NCI-H1417 (cell line): ENCODE data around the gene PCDHGB3.
A peak's percentile ranks its signal among the peaks of the same experiment; 100 is the strongest.
"Not testable (repeated sequence)": the region's sequence is repeated elsewhere in the genome, so short reads cannot be mapped to it uniquely, and the experiment has no call there.

Experiments
- DNase-seq, 3 experiments: peaks; one replicate each; lab custom pipeline; 2025; lab: John Stamatoyannopoulos, UW

The PCDHGB3 gene

DNA sequence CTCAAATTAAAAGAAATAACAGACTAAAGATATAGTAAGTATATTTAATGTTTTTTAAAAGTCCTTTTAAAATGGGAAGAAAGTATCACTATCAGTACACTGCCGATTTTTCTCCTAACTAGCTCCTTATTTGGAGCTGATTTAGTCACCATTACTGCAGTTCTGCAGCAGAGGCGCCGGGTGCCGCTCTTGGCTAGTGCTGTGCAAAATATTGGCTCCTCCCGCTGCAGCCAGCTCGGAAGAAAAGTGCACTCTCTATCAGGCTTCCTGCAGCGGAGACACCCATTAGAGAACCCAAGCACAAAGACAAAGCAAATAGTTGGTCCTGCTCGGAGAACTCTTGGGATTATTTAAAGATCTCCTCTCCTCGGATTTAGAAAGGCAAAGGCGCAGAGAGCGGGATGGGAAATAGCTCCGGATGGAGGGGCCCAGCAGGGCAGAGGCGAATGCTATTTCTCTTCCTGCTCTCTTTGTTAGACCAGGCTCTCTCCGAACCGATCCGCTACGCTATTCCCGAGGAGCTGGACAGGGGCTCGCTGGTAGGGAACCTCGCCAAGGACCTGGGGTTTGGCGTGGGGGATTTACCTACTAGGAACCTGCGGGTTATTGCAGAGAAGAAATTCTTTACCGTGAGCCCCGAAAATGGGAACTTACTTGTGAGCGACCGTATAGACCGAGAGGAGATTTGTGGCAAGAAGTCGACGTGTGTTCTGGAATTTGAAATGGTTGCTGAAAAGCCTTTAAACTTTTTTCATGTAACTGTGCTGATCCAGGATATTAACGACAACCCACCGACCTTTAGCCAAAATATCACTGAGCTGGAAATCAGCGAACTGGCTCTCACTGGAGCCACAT, at the start of gene PCDHGB3:
Gene PCDHGB3 (plus strand): TSS at position 249 of the 855 bp plus-strand sequence. CDS start 153 bp downstream, at position 402.
- DNase-seq: no peak

DNA sequence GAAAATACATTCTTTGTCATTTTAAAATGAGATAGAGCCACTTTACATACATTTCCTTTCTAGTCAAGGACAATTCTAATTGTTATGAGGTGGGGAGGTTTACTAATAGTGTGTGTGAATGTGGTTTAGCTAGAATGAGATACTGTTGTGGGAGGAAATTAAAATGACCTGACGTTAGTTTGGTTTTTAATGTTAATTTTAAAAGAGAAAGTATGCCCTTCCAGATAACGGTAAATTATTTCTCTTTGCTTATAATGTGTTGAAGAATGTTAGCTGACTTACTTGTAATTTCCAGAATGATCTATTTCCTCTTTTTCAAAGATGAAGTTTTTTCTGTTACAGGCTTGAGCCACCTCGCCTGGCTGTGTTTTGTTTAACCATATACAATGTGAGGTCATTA, 47.8 kb upstream of the PCDHGB3 start:
- DNase-seq: no peak

DNA sequence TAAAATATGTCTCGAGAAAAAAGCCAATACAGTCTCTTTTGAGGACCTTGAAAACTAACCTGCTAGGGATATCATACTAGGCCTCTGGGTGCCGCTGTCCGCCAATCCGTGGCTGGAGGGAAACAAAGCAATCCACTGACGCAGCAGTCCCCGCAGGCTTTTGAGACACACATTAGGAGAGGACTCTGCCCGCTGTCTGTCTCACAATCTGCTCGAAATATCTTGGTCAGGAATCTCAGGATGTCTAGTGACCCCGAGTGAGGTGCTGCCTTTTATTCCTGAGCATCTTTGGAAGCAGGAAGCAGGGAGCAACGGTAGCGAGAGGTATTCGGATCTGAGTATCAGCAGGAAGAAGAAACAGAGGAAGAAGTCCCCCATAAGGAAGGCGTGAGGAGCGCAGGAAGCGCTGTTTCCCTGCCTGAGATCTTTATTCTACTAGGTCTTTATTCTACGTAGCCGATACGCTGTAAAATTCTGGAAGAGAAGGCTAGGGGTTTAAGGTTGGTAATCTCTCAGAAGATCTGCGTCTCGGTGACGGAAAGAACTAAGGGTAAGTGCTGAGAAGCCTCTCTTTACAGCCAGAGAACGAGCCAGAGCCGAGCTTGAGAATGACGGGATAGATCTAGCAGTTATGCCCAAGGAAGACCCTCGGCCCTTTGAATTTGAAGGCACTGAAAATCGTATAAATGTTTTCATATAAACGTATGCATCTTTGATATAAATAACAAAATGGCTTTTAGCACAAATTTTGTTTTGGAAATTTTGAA, 43.8 kb upstream of the PCDHGB3 start:
- peak in 1 of 3 experiments; percentile 78 for DNase-seq

DNA sequence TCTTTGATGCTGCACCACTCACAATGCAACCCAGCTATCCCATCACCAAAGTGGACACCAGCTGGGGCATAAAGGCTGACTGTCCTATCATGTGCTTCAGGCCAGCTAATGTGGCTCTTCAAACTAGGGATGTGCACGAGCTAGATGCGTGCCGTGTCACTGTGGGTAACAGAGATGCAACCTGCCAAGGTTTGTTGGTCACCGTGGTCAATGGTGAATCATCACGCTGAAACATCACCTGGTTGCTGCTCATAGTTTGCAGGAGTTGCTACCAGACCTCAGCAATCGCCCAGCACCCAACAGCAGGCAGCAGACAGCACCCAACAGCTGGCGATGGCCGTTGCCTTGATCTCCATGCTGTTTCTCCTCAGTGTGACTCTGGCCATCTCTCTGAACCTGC, 41.8 kb upstream of the PCDHGB3 start:
- DNase-seq: no peak

DNA sequence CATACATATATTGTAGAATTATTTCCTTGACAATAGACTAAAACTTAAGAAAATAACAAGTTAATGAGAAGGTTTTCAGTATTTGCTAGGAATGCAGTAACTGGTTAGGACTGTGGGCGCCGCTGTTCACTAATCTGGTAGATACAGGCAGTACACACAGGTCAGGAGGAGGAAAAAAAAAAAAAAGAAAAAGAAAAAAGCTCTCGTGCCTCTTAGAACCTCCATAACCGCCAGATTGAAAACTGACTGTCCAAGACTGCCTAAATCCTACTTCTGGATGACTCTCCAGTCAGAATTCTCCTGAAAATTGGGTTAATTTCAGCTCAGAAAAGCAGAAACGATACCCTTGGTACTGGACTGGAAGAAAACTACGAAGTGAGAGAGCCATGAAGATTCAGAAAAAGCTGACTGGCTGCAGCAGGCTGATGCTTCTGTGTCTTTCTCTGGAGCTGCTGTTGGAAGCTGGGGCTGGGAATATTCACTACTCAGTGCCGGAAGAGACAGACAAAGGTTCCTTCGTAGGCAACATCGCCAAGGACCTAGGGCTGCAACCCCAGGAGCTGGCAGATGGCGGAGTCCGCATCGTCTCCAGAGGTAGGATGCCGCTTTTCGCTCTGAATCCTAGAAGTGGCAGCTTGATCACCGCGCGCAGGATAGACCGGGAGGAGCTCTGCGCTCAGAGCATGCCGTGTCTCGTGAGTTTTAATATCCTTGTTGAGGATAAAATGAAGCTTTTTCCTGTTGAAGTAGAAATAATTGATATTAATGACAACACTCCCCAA, 39.6 kb upstream of the PCDHGB3 start, which contains the start of gene PCDHGA1:
Gene PCDHGA1 (plus strand): TSS at position 216 of the 782 bp plus-strand sequence.
- DNase-seq: no peak

DNA sequence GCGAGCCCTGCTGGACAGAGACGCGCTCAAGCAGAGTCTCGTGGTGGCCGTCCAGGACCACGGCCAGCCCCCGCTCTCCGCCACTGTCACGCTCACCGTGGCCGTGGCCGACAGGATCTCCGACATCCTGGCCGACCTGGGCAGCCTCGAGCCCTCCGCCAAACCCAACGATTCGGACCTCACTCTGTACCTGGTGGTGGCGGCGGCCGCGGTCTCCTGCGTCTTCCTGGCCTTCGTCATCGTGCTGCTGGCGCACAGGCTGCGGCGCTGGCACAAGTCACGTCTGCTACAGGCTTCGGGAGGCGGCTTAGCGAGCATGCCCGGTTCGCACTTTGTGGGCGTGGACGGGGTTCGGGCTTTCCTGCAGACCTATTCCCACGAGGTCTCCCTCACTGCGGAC, 37.5 kb upstream of the PCDHGB3 start:
- not testable (repeated sequence) for DNase-seq

DNA sequence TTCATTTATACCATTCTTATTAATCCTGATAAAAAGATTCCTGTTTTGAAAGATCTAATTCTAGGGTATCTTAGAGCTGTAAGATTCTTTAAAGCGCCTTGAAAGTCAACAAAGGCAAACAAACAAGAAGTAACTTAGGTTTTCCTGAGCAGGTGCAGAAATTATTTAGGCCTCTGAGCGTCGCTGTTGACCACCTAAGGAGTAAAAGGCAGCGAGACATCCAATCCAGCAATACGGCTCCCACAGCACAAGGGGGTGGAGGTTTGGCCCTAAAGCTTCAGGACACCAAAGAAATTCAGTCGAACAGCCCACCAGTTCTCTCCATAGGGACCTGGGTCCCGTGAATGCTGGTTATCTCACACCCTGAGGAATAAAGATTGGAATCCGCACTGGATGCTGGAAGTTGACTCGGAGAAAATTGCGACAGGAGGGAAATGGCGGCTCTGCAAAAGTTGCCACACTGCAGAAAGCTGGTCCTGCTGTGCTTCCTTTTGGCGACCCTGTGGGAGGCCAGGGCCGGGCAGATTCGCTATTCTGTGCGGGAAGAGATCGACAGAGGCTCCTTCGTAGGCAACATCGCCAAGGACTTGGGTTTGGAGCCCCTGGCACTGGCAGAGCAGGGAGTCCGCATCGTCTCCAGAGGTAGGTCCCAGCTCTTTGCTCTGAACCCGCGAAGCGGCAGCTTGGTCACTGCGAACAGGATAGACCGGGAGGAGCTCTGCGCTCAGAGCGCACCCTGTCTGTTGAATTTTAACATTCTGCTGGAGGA, 31.3 kb upstream of the PCDHGB3 start, which contains the start of gene PCDHGA2:
Gene PCDHGA2 (plus strand): TSS at position 223 of the 769 bp plus-strand sequence.
- peak in 1 of 3 experiments; percentile 15 for DNase-seq

DNA sequence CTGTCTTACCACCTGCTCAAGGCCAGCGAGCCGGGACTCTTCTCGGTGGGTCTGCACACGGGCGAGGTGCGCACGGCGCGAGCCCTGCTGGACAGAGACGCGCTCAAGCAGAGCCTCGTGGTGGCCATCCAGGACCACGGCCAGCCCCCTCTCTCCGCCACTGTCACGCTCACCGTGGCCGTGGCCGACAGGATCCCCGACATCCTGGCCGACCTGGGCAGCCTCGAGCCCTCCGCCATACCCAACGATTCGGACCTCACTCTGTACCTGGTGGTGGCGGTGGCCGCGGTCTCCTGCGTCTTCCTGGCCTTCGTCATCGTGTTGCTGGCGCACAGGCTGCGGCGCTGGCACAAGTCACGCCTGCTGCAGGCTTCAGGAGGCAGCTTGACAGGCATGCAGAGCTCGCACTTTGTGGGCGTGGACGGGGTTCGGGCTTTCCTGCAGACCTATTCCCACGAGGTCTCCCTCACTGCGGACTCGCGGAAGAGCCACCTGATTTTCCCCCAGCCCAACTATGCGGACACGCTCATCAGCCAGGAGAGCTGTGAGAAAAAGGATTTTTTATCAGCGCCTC, 29.2 kb upstream of the PCDHGB3 start:
- DNase-seq: not testable (repeated sequence)

DNA sequence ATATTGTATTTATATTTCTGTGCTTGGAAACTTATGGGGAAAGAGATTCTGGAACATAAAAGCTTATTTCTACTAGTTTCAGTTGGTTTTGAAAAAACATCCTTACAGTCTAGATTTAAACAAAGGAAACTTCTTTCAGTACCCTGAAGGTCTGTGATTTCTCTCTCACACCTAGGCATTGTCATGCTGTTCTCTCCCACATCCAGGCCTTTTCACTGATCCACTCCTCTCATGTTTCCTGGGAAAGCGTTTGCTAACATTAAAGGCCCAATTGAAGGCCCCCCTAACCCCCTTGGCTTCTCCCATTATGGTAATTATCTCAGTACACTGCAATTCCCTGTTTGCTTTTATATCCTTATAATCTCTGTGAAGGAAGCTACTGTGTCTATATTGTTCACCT, 27.3 kb upstream of the PCDHGB3 start:
- peak in 1 of 3 experiments; percentile 2 for DNase-seq

DNA sequence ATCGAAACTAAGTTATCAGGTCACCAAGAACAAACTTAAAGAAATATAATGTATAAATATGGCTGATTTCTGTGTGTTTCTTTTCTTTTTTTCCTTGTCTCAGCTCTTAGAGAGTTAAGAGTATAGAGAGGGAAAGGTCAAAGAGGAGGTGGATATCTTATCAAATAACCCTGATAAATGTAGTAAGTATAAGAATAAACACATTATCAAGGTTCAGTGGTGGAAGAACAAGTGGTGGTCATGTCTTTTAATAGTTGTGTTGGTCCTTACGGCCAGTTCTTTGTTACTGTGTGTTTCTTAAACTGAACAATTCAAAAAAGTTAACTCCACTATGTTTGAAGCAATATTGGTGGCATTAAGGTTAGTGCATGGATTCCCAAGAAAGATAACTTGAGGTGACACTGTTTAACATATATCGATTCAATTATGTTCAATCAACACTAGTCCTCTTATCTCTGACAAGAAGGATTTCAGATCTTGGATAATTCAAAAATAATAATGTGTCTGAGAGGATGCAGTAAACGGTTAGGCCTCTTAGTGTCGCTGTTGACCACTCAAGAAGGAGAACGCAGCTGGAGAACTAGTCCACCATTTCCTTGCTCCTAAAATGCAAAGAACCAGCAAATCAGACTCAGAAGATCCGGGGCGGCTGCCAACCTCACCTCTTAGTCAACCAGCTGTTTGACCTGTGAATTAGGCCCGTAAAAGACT, 26.6 kb upstream of the PCDHGB3 start, which contains the start of gene PCDHGA3:
Gene PCDHGA3 (plus strand): TSS at position 588 of the 711 bp plus-strand sequence. CDS start 205 bp downstream, outside the sequence.
- no peak for DNase-seq

DNA sequence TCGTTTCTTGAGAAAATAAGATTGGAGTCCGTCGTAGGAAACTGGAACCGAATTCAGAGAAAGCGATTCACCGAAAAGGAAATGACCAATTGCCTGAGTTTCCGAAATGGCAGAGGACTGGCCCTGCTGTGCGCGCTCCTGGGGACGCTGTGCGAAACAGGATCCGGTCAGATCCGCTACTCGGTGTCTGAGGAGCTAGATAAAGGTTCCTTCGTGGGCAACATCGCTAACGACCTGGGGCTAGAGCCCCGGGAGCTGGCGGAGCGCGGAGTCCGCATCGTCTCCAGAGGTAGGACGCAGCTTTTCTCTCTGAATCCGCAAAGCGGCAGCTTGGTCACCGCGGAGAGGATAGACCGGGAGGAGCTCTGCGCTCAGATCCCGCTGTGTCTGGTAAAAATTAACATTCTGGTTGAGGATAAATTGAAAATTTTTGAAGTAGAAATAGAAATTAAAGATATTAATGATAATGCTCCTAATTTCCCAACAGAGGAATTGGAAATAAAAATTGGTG, 26.0 kb upstream of the PCDHGB3 start:
- no peak for DNase-seq

DNA sequence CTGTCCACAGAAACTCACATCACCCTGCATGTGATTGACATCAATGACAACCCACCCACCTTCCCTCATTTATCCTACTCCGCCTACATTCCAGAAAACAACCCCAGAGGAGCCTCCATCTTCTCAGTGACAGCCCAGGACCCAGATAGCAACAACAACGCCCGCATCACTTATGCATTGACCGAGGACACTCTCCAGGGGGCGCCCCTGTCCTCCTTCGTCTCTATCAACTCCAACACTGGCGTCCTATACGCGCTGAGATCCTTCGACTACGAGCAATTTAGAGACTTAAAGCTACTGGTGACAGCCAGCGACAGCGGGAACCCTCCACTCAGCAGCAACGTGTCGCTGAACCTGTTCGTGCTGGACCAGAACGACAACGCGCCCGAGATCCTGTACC, 24.7 kb upstream of the PCDHGB3 start:
- no peak for DNase-seq

DNA sequence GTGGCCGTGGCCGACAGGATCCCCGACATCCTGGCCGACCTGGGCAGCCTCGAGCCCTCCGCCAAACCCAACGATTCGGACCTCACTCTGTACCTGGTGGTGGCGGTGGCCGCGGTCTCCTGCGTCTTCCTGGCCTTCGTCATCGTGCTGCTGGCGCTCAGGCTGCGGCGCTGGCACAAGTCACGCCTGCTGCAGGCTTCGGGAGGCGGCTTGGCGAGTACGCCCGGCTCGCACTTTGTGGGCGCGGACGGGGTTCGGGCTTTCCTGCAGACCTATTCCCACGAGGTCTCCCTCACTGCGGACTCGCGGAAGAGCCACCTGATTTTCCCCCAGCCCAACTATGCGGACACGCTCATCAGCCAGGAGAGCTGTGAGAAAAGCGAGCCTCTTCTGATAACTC, 24.0 kb upstream of the PCDHGB3 start:
- DNase-seq: not testable (repeated sequence)

DNA sequence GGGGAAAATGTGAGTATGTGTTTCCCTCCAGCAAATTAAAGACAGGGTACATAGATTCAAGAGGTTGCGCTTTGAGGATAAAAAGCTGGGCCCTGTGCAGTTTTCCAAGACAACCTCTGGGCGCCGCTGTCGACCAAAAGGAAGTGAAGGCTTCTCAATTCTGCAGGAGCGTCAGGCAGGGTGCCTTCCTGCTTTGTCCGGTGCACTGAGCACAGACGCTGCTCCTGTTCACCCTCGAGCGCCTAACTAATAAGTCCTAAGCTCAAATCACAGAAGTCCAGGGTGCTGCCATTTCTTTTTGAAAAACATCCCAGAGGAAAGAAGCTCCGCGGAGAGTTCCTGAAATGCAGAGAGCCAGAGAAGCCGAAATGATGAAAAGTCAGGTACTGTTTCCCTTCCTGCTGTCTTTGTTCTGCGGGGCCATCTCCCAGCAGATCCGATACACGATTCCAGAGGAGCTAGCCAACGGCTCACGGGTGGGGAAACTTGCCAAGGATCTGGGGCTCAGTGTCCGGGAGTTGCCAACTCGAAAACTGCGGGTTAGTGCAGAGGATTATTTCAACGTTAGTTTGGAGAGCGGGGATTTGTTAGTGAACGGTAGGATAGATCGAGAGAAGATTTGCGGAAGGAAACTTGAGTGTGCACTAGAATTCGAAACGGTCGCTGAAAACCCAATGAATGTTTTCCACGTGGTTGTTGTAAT, 20.0 kb upstream of the PCDHGB3 start, which contains the start of gene PCDHGB1:
Gene PCDHGB1 (plus strand): TSS at position 183 of the 703 bp plus-strand sequence. CDS start 162 bp downstream, at position 345.
- peak; percentile 2 to 74 (median 39) for DNase-seq

DNA sequence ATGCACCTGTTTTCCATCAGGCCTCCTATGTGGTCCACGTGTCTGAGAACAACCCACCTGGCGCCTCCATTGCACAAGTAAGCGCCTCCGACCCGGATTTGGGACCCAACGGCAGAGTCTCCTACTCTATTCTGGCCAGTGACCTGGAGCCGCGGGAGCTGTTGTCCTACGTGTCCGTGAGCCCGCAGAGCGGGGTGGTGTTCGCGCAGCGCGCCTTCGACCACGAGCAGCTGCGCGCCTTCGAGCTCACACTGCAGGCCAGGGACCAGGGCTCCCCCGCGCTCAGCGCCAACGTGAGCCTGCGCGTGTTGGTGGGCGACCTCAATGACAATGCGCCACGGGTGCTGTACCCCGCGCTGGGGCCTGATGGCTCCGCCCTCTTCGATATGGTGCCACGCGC, 18.5 kb upstream of the PCDHGB3 start:
- no peak for DNase-seq

DNA sequence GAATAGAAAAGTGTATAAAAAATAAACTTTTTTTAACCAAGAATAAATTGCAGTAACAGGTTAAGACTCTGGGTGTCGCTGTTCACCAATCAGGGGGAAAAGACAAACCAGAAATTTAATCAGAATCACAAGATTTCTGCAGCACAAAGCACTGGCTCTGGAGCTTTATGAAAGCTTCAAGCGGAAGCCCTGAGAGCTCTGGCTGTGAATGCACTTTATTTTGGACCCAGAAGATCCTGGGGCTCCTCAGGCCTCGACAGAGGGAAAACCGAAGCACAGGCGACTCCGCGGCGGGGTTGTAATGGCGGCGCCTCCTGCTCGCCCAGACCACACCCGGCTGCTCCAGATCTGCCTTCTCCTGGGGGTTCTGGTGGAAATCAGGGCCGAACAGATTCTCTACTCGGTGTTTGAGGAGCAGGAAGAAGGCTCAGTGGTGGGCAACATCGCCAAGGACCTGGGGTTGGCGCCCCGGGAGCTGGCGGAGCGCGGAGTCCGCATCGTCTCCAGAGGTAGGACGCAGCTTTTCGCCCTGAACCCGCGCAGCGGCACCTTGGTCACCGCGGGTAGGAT, 15.1 kb upstream of the PCDHGB3 start, which contains the start of gene PCDHGA4:
Gene PCDHGA4 (plus strand): TSS at position 122 of the 570 bp plus-strand sequence. CDS start 87 bp downstream, at position 209.
- DNase-seq: no peak

DNA sequence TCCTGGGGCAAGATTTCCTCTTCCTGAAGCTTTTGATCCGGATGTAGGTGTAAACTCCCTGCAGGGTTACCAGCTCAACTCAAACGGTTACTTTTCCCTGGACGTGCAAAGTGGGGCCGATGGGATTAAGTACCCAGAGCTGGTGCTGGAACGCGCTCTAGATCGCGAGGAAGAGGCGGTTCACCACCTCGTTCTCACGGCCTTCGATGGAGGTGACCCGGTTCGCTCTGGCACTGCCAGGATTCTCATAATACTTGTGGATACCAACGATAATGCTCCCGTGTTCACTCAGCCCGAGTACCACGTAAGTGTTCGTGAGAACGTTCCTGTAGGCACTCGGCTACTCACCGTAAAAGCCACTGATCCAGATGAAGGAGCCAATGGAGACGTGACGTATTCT, 14.4 kb upstream of the PCDHGB3 start:
- DNase-seq: no peak

DNA sequence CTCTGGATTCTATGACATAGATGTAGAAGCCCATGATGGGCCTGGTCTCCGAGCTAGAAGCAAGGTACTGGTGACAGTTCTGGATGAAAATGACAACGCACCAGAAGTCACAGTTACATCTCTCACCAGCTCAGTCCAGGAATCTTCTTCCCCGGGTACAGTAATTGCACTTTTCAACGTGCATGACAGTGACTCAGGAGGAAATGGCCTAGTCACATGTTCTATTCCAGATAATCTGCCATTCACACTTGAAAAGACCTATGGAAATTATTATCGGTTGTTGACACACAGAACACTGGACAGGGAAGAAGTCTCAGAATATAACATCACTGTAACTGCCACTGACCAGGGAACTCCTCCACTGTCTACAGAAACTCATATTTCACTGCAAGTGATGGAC, 13.9 kb upstream of the PCDHGB3 start:
- no peak for DNase-seq

DNA sequence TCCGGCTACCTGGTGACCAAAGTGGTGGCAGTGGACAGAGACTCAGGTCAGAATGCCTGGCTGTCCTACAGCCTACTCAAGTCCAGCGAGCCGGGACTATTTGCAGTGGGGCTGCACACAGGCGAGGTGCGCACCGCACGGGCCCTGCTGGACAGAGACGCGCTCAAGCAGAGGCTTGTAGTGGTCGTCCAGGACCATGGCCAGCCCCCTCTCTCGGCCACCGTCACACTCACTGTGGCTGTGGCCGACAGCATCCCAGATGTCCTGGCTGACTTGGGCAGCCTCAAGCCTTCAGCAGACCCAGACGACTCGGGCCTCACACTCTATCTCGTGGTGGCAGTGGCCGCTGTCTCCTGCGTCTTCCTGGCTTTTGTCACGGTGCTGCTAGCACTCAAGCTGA, 13.1 kb upstream of the PCDHGB3 start:
- DNase-seq: no peak
